NCI-H2227 (cell line): Measurements from ENCODE around the gene LRRC8D.

Source experiments
- DNase-seq: peaks from one replicate; lab custom pipeline; 2025; ENCODE audit not compliant: unreplicated experiment; lab: John Stamatoyannopoulos, UW

The LRRC8D gene

DNA sequence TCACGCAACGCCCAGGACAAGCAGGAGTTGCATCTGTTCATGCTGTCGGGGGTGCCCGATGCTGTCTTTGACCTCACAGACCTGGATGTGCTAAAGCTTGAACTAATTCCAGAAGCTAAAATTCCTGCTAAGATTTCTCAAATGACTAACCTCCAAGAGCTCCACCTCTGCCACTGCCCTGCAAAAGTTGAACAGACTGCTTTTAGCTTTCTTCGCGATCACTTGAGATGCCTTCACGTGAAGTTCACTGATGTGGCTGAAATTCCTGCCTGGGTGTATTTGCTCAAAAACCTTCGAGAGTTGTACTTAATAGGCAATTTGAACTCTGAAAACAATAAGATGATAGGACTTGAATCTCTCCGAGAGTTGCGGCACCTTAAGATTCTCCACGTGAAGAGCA lies 113.6 kb downstream of the LRRC8D start:
- no peak for DNase-seq

DNA sequence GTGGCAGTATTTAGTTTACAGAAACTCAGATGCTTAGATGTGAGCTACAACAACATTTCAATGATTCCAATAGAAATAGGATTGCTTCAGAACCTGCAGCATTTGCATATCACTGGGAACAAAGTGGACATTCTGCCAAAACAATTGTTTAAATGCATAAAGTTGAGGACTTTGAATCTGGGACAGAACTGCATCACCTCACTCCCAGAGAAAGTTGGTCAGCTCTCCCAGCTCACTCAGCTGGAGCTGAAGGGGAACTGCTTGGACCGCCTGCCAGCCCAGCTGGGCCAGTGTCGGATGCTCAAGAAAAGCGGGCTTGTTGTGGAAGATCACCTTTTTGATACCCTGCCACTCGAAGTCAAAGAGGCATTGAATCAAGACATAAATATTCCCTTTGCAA lies 114.4 kb downstream of the LRRC8D start:
- DNase-seq = no peak

DNA sequence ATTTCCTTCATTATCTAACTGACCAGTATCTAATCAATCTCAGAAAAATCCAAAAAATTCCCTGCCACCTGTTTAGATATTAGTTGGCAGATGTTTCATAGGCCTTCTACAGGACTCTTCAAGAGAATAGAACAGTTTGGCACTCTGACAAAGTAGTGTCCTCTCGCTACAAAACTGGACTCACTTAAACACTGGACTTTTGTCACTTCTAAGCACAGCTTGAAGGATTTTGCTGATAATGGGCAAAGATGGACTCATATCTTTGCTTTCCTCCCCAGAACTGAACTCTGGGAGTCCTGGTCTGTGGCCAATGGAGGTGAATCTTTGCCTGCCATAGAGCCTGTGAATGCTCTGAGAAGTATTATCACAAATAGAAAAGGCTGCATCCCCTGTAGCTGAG lies 115.9 kb downstream of the LRRC8D start:
- no peak for DNase-seq

DNA sequence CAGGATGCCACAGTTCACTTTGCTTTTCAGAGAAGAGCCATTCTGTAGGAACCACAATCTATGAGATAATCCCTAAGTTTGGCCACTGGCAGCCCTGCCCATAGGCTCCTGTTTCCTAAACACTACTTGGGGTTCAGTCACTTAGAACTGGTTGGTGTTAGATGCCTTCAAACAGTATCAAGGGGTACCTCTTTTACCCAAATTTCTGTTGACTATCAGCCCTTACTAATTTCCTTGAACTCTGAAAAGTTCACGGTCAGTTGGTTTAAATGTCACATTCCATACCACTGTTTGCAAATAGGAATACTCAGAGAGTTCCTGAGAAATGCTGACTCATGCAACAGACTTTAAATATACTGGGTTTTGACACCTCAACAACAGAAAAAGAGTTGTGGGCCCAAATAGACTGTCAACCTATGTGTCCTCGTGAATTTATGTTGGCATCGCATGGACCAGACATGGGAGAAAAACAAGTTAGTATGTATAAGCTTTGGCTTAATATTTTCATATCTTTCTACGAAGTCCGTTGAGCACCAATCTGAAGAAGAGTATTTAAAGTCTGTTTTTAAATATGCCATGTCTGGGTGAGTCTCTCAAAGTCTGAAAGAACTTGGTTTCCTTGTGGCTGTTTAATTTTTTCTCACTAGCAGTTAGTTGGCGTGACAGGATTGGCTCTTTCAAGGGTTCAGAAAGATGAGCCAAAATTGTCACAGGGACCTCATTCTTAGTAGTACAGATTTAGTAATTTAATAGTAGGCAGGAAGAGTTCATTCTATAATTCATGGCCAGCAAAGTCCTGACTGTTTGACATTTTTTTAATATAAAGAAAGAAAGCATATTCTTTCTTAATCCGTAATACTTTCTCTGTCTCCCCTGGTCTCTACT lies 117.6 kb downstream of the LRRC8D start:
- no peak for DNase-seq

DNA sequence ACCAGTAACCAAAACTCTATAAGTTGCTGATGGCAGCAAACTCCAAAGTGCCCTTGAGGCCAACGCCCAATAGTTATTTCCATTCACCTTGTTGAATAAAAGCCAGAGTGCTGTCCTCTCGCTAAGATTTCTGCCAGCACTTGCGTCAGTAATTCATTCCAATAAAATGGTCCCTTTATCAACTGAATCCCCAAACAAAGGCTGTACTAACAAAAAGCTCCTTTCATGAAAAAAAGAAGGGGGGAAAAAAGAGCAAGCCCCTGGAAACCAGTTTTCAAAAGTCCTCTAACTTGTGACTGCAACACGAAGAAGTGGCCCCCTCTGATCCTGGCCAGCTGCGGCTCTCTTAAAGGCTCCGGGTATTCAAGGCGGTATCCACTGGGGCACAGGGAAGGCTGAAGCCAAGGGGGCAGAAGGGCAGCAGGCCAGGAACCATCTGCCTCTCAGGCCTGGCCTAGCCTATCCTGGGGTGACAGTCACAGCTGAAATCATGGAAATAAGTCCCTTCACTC lies 118.3 kb downstream of the LRRC8D start:
- DNase-seq = no peak

DNA sequence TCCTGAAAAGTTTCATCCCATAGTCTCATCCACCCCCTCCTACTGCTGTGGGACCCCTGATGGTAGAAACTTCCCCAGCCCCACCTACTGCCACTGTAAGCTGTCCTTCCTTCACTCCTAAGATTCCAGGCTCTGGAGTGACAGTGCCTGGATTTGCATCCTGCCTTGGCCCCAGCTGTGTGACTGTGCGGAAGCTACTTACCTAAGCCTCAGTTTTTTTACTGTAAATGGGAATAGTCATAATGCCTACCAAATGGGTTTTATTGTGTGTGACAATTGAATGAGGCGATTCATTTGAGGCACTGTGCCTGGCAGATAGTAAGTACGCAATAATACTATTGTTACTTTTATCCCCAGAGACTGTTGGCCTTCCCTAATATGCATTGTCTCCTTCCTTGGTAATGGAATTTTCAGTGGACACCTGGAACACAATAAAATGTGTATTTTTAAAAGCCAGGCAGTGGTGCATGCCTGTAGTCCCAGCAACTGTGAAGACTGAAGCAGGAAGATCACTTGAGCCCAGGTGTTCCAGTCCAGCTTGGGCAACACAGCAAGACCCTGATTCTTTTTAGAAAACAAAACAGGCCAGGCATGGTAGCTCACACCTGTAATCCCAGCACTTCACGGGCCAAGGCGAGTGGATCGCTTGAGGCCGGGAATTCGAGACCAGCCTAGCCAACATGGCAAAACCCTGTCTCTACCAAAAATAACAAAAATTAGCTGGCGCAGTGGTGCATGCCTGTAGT lies 119.0 kb downstream of the LRRC8D start:
- DNase-seq = no peak

DNA sequence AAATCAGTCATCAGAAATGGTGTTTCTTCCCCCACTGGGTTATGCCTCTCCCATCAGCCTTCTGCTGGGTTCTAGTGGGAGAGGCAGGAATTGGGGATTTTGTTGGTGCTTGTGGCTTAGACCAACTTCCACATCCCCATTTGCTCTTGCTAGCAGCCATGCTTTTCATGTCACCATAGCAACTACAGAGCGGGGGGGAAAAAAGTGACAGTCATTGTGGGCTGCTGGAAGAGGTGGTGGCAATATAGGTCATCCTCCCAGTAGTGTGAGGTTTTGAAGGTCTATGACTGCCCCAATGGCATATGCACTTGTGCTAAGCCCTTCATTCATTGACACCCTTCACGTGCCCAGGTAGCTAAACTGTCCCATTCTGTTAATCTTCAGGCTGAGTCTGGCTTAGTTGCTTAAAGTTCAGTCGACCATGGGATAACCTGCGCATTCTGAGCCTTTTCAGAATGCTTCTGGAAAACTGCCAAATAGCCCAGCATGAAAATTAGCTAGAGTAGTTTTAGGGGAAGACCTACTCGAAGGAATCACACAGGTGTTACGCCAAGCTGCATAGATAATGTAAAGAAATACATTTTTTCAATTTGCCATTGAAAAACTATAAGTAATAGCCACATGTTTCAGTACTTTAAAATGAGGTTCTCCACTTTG lies 120.4 kb downstream of the LRRC8D start:
- peak; percentile 23 for DNase-seq

DNA sequence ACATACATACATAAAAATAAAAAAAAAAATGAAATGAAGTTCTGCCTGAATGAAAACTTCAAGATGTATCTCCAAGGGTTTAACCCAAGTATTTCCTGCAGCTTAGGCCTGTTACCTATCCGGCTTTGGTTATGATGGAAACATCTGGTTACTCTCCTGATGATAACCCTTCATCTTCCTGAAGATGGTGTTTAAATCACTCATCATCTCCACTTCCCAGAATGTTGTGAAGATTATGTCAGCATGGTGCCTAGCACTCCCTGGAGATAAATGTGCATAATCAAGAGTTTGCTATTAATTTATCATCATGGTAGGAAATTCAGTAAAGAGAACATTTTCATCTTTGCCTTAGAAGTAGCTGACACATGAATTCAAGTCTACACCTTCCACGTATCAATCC lies 121.2 kb downstream of the LRRC8D start:
- DNase-seq = peak; percentile 9

DNA sequence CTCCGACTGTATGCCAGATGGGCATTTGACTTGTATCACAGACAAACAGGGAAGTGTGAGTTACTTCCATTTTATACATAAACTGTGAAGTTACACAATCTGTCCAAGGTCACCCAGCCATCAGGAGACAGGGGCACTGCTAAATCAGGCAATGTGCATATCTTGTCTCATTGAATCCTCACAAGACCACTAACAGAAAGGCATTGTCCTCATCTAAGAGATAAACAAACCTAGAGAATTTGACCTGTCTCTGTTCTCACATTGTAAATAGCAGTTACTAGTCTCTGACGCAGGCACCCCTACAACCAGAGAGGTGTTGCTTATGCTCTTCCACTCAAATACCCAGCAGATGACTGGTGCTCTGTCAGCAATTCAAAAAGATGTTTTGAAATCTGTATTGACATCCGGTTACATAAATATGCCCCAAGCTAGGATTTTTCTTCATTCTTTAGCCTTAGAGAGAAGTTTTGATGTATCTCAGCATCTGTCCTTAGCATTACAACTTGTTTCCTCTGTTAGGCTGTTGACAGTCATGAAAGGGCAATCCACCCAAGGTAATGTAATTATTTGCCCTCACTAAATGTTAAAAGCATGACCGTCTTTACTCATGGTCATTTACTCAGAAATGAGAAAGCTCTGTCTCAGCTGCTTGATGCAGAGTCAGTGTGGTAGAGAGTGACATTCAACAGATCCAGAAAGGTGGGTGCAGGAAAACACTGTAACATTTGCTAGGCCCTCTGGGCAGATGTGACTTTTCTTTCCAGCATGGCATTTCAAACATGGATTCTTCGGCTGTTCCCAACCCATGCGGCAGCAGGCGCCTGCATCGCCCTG lies 122.2 kb downstream of the LRRC8D start:
- no peak for DNase-seq

DNA sequence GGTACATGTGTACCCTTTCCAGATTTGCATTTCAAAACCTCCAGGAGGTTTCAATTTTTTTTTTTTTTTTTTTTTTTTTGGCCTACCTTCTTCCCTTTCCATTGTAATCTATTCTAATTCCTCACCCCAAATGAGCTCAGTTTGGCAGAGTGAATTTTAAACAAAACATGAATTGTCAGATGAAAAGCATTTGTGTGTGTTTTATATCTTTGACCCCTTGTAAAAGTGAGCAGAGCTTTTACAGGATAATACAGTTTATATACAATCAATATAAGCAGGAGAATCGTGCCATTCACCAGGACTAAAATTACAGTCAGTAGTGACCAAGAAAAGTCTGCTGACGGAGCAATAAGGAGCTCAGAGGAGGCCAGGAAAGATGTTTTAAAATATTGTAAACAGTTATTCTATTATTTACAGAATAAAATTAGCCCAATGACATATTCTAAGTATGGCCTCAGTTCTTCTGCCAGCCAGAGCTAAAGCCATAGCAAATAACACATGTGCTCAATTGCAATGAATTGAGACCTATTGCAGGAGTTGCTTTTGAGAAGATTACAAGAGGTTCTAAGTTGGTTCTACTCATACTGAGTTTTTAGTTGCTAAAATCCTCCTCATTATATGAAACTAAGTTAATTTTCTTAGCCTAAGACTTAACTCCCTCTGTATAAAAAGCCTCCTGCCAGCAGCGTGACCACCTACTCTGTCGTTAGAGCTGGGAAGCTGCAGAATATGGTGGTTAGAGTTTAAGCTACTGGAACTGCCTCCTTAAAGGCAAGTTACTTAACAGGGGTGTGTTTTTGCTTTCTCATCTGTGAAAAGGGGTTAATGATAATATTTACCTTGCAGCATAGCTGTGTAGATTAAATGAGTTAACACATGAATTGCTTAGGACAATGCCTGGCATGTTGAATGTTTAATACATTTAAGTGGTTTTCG lies 123.3 kb downstream of the LRRC8D start:
- DNase-seq = no peak

DNA sequence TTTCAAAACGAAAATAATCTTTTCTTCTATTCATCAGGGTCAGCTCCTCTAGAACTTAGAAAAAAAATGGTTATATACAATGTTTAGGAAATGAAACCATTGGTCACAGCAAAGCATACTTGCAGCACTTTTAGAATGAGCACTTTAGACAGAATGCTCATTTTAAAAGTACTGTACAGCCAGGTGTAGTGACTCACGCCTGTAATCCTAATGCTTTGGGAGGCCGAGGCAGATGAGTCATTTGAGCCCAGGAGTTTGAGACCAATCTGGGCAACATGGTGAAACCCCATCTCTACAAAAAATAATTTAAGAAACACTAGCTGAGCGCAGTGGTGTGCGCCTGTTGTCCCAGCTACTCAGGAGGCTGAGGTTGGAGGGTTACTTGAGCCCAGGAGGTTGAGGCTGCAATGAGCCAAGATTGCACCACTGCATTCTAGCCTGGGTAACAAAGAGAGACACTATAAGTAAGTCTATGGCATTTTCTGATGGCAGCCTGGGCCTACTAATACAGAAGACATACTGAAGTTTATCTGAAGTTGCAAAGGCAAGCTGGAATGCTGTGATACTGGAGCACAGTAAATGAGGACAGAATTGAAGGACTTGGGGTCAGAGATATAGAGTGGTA lies 125.1 kb downstream of the LRRC8D start:
- no peak for DNase-seq

DNA sequence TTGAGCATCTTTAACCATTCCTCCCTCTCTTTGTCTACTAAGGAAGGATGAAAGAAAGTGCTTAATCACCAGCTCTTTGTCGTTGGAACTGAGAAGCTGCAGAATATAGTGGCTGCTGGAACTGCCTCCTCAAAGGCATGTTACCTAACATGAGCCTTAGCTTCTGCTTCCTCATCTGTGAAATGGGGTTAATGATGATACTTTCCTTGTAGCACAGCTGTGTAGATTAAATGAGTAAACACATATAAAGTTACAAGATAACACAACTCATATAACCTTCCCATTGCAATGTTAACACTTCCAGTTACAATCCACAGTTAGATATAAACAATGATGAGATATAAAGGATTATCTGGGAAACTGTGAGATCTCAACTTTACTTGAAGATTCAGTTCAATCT lies 125.7 kb downstream of the LRRC8D start:
- DNase-seq = no peak

DNA sequence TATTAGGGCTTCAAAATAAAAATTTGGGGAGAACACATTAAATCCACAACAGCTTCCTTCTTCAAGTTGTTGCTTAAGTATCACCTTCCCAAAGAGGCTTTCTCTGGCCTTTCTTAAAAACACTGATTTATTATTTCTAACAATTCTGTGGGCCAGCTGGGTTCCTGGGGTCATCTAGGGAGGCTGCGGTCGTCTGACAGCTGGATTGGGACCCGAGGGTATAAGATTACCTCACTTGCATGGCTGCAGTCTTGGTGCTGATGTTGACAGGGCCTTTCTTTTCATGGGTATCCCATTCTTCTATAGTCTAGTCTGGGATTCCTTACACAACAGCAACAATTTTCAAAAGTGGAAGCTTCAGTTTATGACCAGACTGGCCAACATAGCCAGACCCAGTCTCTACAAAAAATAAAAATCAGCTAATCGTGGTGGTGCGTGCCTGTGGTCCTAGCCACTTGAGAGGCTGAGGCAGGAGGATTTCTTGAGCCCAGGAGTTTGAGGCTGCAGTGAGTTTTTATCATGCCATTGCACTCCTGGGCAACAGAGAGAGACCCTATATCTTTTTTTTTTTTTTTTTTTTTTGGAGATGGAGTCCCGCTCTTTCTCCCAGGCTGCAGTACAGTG lies 128.0 kb downstream of the LRRC8D start:
- DNase-seq = no peak

DNA sequence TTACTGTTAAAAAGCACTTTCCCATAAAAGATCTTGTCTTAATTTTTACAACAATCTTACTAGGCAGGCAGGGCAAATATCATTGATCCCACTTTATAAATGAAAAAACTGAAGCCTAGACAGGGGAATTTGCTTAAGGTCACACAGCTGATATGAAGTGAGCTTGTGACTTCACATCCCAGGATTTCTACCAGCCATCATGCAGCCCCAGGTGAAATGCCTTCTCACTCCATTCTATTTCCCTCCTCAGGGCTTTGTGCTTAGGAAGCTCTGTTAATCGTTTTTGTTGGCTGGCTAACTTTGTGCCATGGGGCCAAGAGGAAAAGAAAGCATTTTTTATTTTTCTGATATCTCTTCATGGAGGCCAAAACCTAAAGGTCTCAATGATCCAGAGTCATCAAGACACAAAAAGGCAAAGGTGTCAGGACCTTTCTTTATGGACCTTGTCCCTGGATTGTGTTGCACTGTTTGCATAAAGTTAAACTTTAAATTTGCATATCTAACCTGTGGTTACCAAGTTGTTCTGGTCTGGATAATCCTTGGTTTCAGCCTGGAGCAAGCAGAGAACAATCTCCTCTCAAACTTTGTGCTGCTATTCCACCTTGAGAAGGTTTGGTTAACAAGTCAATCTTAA lies 129.3 kb downstream of the LRRC8D start:
- no peak for DNase-seq

DNA sequence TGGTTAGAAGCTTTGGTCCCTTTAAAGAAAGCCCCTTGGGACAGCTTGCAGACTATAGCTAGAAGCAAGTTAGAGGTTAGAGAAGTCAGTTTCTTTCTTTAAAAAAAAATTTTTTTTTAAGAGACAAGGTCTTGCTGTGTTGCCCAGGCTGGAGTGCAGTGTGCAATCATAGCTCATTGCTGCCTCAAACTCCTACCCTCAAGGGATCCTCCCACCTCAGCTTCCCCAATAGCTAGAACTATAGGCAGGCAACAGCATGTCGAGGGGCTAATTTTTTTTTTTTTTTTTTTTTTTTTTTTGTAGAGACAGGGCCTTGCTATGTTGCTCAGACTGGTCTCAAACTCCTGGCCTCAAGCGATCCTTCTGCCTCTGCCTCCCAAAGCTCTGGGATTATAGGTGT lies 129.9 kb downstream of the LRRC8D start:
- no peak for DNase-seq

DNA sequence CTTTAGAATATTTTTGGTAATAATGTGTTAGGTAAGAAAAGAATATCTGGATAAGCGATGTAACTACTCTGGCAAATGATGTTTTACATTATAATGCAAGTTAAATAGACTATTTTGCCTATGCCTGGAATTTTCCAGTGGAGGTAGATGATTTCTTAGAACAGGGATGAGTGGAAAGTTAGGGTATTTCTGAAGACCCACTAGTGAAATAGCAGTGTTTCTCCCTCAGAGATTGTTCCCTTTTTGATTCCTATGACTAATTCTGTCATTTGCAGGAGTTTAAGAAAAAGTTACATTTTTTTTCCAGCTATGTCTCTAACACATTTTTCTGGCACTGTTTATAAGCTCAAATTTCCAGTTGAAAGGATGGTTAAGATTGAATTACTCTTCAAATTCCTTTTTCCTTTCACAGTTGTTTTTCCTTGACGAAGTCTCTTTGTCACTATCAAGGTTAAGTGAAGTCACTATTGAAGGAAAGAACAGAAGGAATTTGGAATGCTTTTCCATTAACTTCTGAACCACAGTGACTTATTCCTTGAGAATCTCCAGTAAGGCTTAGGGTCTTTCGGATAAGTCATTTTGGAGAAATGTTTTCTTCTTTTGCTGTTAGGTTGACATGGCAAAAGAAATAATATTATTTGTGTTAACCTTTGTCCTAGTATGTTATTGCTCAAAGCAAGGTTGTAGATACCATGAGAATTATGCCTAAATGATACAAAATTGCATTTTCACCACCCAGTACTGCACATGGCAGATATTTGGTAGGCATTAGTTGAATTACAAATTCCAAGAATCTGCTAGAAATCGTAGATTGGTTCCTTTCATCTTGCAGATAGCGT lies 131.2 kb downstream of the LRRC8D start:
- no peak for DNase-seq

DNA sequence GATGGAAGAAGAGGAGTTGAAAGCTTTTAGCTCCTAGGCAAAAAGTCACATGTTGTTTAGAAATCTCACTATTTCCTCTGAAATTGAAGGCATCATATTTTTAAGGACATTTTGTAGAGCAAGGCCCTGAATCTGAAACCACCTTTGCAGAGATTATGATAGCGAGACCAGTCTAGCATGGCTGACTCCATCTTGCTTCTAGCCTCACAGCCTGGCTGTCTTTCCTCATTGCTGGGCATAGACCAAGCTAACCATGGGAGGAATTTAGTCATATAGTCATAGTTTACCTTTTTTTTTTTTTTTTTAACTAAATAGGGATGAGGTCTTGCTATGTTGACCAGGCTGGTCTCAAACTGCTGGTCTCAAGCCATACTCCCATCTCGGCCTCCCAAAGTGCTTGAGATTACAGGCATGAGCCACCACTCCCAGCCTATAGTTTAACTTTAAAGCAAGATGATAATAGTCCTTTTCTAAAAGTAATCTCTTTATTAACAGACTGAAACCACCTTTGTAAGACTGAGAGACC lies 131.8 kb downstream of the LRRC8D start:
- no peak for DNase-seq
